GM20000 (cell line): Measurements from ENCODE around the gene FKTN.

ENCODE experiments used
- DNase-seq: peaks from one replicate; pipeline ENCODE4 v3.0.0; 2012; ENCODE audit warnings: low spot score
- CTCF ChIP-seq: IDR thresholded peaks from 2 replicates; pipeline ENCODE4 v1.5.1; 2012; ENCODE audit warnings: mild to moderate bottlenecking, control low read depth; ENCODE audit errors: extremely low read depth, missing control alignments

FKTN gene

DNA sequence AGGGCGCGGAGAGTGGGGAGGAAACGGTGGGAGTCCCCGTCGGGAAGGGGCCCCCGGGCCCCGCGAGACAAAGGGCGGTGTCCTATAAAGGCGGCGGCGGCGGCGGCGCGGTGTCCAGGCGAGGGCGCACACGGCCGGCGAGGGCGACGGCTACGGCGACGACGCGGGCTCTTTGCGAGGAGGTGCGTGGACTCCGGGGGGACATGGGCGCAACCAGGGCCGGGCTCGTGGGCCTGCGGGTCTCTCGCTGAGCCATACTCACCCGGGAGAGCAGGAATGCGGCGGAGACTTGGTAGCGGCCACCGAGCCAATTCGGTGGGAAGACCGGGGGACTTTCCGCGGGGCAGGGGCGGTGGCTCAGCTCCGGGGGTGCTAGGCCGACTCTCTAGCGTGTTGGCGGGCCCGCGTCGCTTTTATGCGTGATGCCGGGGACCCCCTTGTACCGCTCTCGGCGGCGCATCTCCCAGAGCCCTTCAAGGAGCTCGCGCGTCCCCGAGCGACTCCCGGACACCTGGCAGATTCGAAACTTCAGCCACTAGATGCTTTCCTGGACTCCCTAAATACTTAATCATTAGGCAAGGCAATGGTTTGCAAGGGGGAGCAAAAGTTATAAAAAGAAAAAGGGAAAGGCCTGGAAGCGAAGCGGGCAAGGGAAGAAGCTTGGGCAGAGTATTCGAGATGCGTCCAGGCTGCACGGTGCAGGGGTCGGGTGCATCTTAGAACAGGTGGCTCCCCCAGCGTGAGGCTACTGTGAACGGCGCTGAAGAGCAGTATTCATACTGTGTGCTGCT lies 98.4 kb downstream of the FKTN start:
- peak; percentile 69 for DNase-seq
- peak; percentile 59 for TF ChIP-seq CTCF

- no peak for TF ChIP-seq CTCF
- DNase-seq: no peak
Observed at GRCh38 chr9:105658351-105658750, 100.4 kb downstream of the FKTN start.

DNA sequence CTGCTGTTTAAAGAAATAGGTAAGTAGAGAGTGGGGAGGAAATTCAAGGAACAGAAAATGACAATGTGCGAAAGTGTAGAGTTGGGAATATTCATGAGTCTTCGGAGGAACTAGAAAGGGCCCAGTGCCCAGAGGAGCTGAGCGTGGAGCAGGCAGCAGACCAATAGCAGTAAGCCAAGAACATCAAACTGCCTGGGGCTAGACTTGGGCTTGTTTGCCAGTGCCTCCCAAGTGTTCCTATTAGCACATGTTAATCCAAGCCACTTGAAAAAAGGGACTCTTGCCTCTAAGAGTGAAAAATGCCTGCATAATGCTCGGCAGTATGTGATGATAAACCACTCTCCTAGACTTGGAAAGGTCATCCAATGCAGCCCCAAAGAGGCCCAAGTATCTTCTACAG lies 103.1 kb downstream of the FKTN start:
- no peak for DNase-seq
- TF ChIP-seq CTCF: no peak

GRCh38 chr9:105662184-105663104 lies 104.5 kb downstream of the FKTN start, which contains the start of gene TAL2:
Gene TAL2, plus strand, starts transcription at chr9:105662457. Its CDS starts 40 bp downstream, at chr9:105662497.
- peak; percentile 42 for DNase-seq
- TF ChIP-seq CTCF: no peak

GRCh38 chr9:105663914-105664313 lies 106.0 kb downstream of the FKTN start:
- no peak for DNase-seq

GRCh38 chr9:105667867-105668266 lies 109.9 kb downstream of the FKTN start:
- DNase-seq: no peak
- TF ChIP-seq CTCF: no peak

More at GRCh38 chr9:105663914-105664313, 106.0 kb downstream of the FKTN start:
- TF ChIP-seq CTCF: no peak

GRCh38 chr9:105670315-105670714 lies 112.4 kb downstream of the FKTN start:
- no peak for DNase-seq
- TF ChIP-seq CTCF: no peak
